Measurements from ENCODE around the gene SPTBN1. TPM values are rescaled to one million over a fixed set of nuclear protein-coding genes. Genes with fewer than 3 reads are reported as not detected.

The SPTBN1 gene
- total RNA-seq, 2 experiments from 2014 or later: 132 to 183 TPM

- ChIA-PET POLR2A (interaction anchor here (1.2 kb wide), 2 partner anchors 14 to 306 kb away, joined by 3 to 4 read pairs; no protein-coding TSS in a partner anchor), CTCF (ENCODE audit: unreplicated experiment) (no interaction called here)
- Histone ChIP-seq H3K27ac (ENCODE audit: low read depth, low read length, poor library complexity, severe bottlenecking) (no peak overlapping the region), H3K4me1 (ENCODE audit: insufficient read depth, low read length, poor library complexity, severe bottlenecking) (peaks cover 4% of the 10 kb centered on the region), H3K4me2 (ENCODE audit: low read length) (no peak overlapping the region), H2AFZ (ENCODE audit: low read length) (no peak overlapping the region), H3K4me3 (ENCODE audit: low read depth, low read length, poor library complexity, severe bottlenecking) (no peak overlapping the region), H4K20me1 (ENCODE audit: insufficient read depth, low read length) (no peaks in the 10 kb centered on the region), H3K9me3 (ENCODE audit: low read length) (no peaks in the 10 kb centered on the region), H3K79me2 (ENCODE audit: insufficient read depth, low read depth, low read length) (no peaks in the 10 kb centered on the region), H3K9me2 (ENCODE audit: insufficient read depth, low read length) (no peaks in the 10 kb centered on the region), H3K36me3 (ENCODE audit: insufficient read depth, low read length) (no peaks in the 10 kb centered on the region)
- intact Hi-C loops (cut with micrococcal nuclease; ENCODE audit: unreplicated experiment): no loop called here
- no peak for DNase-seq (ENCODE audit: low spot score)
- no peak for TF ChIP-seq CTCF (conservative IDR thresholded peaks at IDR 0.05; ENCODE audit: low read length)
- no peak for TF ChIP-seq EZH2phosphoT487 (IDR thresholded peaks at IDR 0.05; ENCODE audit: borderline replicate concordance, low read depth, low read length)
- no TSS peak for BruUV-seq (replicated peaks)
These were observed 46.4 kb upstream of the SPTBN1 start for GRCh38 chr2:54409752-54410151.

GRCh38 chr2:54411801-54412354, 44.2 kb upstream of the SPTBN1 start:
- H3K9me3 ChIP-seq (ENCODE audit: low read length): no peaks in the 10 kb centered on the region
- CTCF ChIA-PET (ENCODE audit: unreplicated experiment): no interaction called here
- BruUV-seq (replicated peaks): no TSS peak
- intact Hi-C loops (cut with micrococcal nuclease; ENCODE audit: unreplicated experiment): no loop called here
- no peak overlapping the region for H2AFZ ChIP-seq (ENCODE audit: low read length)
- no peak overlapping the region for H3K27ac ChIP-seq (ENCODE audit: low read depth, low read length, poor library complexity, severe bottlenecking)
- no peak for DNase-seq (ENCODE audit: low spot score)
- H3K36me3 ChIP-seq (ENCODE audit: insufficient read depth, low read length): no peaks in the 10 kb centered on the region
- no peaks in the 10 kb centered on the region for H3K4me1 ChIP-seq (ENCODE audit: insufficient read depth, low read length, poor library complexity, severe bottlenecking)
- POLR2A ChIA-PET: interaction anchor here (0.6 to 1.8 kb wide), 3 partner anchors 22 to 1038 kb away, joined by 4 read pairs; no protein-coding TSS in a partner anchor
- no peak overlapping the region for H3K4me3 ChIP-seq (ENCODE audit: low read depth, low read length, poor library complexity, severe bottlenecking)
- no peaks in the 10 kb centered on the region for H3K9me2 ChIP-seq (ENCODE audit: insufficient read depth, low read length)
- no peaks in the 10 kb centered on the region for H4K20me1 ChIP-seq (ENCODE audit: insufficient read depth, low read length)
- H3K4me2 ChIP-seq (ENCODE audit: low read length): no peak overlapping the region
- no peak for TF ChIP-seq EZH2phosphoT487 (IDR thresholded peaks at IDR 0.05; ENCODE audit: borderline replicate concordance, low read depth, low read length)
- H3K79me2 ChIP-seq (ENCODE audit: insufficient read depth, low read depth, low read length): no peaks in the 10 kb centered on the region

GRCh38 chr2:54416166-54416813, 39.8 kb upstream of the SPTBN1 start:
- BruUV-seq (replicated peaks): no TSS peak
- CTCF ChIA-PET (ENCODE audit: unreplicated experiment): no interaction called here
- H3K4me2 ChIP-seq (ENCODE audit: low read length): no peak overlapping the region
- no peaks in the 10 kb centered on the region for H3K36me3 ChIP-seq (ENCODE audit: insufficient read depth, low read length)
- H3K4me3 ChIP-seq (ENCODE audit: low read depth, low read length, poor library complexity, severe bottlenecking): no peak overlapping the region
- intact Hi-C loops (cut with micrococcal nuclease; ENCODE audit: unreplicated experiment): no loop called here
- 0 out of 2 replicates have a peak overlapping the region, but pooled peaks have one; percentile 12 for H2AFZ ChIP-seq (ENCODE audit: low read length)
- no peaks in the 10 kb centered on the region for H4K20me1 ChIP-seq (ENCODE audit: insufficient read depth, low read length)
- POLR2A ChIA-PET: interaction anchor here (0.5 kb wide), 1 partner anchor 27 kb away, joined by 4 read pairs; no protein-coding TSS in a partner anchor
- no peaks in the 10 kb centered on the region for H3K4me1 ChIP-seq (ENCODE audit: insufficient read depth, low read length, poor library complexity, severe bottlenecking)
- no peaks in the 10 kb centered on the region for H3K9me3 ChIP-seq (ENCODE audit: low read length)
- H3K27ac ChIP-seq (ENCODE audit: low read depth, low read length, poor library complexity, severe bottlenecking): no peak overlapping the region
- no peaks in the 10 kb centered on the region for H3K9me2 ChIP-seq (ENCODE audit: insufficient read depth, low read length)
- no peaks in the 10 kb centered on the region for H3K79me2 ChIP-seq (ENCODE audit: insufficient read depth, low read depth, low read length)
- no peak for TF ChIP-seq EZH2phosphoT487 (IDR thresholded peaks at IDR 0.05; ENCODE audit: borderline replicate concordance, low read depth, low read length)
- no peak for DNase-seq (ENCODE audit: low spot score)

All from OCI-LY7 (cell line).